Colonic mucosa (tissue), 4 donors: Measurements from ENCODE around the gene MALT1. TPM values are rescaled to one million over a fixed set of nuclear protein-coding genes. Genes with fewer than 3 reads are reported as not detected.

ENCODE experiments used
- DNase-seq: peaks from one replicate; pipeline ENCODE4 v3.0.0-alpha.2; 2020
- H3K27ac ChIP-seq: fragments of 200-600 bp; one replicate; pipeline ENCODE4 v1.8.0; 2021
- H3K27me3 ChIP-seq: fragments of 200-600 bp; one replicate; pipeline ENCODE4 v1.8.0; 2021
- H3K36me3 ChIP-seq: fragments of 200-600 bp; one replicate; pipeline ENCODE4 v1.8.0; 2021
- H3K4me1 ChIP-seq: fragments of 200-600 bp; one replicate; pipeline ENCODE4 v1.8.0; 2021; ENCODE audit warnings: mild to moderate bottlenecking
- H3K4me3 ChIP-seq: fragments of 200-600 bp; one replicate; pipeline ENCODE4 v1.8.0; 2021
- H3K9ac ChIP-seq, 2 donors: one replicate each; pipeline ENCODE4 v1.7.0; 2013; ENCODE audit warnings: control low read depth in 2 of 2, low read depth in 2 of 2, low read length in 2 of 2
- H3K9me3 ChIP-seq: fragments of 200-600 bp; one replicate; pipeline ENCODE4 v1.8.0; 2021
- CTCF ChIP-seq: fragments of 200-600 bp; IDR thresholded peaks from one replicate; pipeline ENCODE4 v1.8.0; 2022; ENCODE audit warnings: antibody characterized with exemption, mild to moderate bottlenecking
- intact Hi-C: fragments of 100-400 bp; cut with DNase I; formaldehyde crosslinking; loops from one replicate; pipeline ENCODE4 v1.14.1; 2022
- total RNA-seq, 2 donors: library from RNA; stranded (reverse); fragmentation: NEBNext Ultra II Directional in 1 of 2; extraction: Animal tissue kit (Norgen Biotek cat#: 25700) in 1 of 2; gene quantifications; one replicate each; pipeline ENCODE4 v1.2.1, GENCODE V29; 2021
- donor health status: healthy.
- donor health status: DM: no; HTN: no; CAD: no.
- donor health status: DM: no; HTN: no; CAD: no.

MALT1 gene
- total RNA-seq, 2 donors from 2014 or later = 22.1 to 30.9 TPM

- H3K4me1 ChIP-seq = no peaks in the 10 kb centered on the region
- H3K4me3 ChIP-seq = no peak overlapping the region
- no peak for TF ChIP-seq CTCF
- DNase-seq = peak; percentile 14
- no peaks in the 10 kb centered on the region for H3K36me3 ChIP-seq
- no peak overlapping the region for H3K27ac ChIP-seq
- no peak overlapping the region for H3K9ac ChIP-seq
- no peaks in the 10 kb centered on the region for H3K27me3 ChIP-seq
- no peaks in the 10 kb centered on the region for H3K9me3 ChIP-seq
- intact Hi-C loops = loop anchor here (5.0 to 10.0 kb wide), 2 partner anchors 230 to 357 kb away; no protein-coding TSS in a partner anchor
Observed at GRCh38 chr18:58761970-58762780, 90.9 kb downstream of the MALT1 start.

GRCh38 chr18:58762781-58763171, 91.5 kb downstream of the MALT1 start:
- no peaks in the 10 kb centered on the region for H3K4me1 ChIP-seq
- intact Hi-C loops = loop anchor here (5.0 to 10.0 kb wide), 2 partner anchors 230 to 358 kb away; no protein-coding TSS in a partner anchor
- no peaks in the 10 kb centered on the region for H3K27me3 ChIP-seq
- no peak for TF ChIP-seq CTCF
- H3K36me3 ChIP-seq = no peaks in the 10 kb centered on the region
- peak; percentile 12 for DNase-seq
- H3K9ac ChIP-seq = no peak overlapping the region
- H3K4me3 ChIP-seq = no peak overlapping the region
- no peak overlapping the region for H3K27ac ChIP-seq
- H3K9me3 ChIP-seq = no peaks in the 10 kb centered on the region

GRCh38 chr18:58766164-58766563, 94.9 kb downstream of the MALT1 start:
- no peak for TF ChIP-seq CTCF
- no peak for DNase-seq
- no peaks in the 10 kb centered on the region for H3K9me3 ChIP-seq
- intact Hi-C loops = loop anchor here (10.0 kb wide), 1 partner anchor 361 kb away; no protein-coding TSS in a partner anchor
- H3K9ac ChIP-seq = no peak overlapping the region
- no peak overlapping the region for H3K4me3 ChIP-seq
- H3K27me3 ChIP-seq = no peaks in the 10 kb centered on the region
- no peak overlapping the region for H3K27ac ChIP-seq
- no peaks in the 10 kb centered on the region for H3K36me3 ChIP-seq
- peaks cover 6% of the 10 kb centered on the region for H3K4me1 ChIP-seq

DNA sequence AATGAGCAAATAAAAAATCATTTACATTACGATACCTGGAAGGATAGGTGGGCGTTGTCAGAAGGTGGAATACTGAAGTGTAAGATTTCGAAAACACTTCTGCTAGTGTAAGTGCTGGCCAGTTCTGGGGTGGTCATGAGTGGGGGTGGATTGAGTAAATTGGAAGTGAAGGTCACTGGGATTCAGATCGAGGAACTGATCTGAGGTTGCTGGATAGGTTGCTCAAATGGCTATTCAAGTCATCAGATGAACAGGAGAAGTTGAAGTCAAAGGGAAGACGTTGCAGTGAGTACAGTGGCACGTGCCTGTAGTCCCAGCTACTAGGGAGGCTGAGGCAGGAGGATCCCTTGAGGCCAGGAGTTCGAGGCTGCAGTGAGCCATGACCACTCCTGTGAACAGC, 95.7 kb downstream of the MALT1 start:
- H3K9ac ChIP-seq = no peak overlapping the region
- H3K36me3 ChIP-seq = no peaks in the 10 kb centered on the region
- H3K9me3 ChIP-seq = no peaks in the 10 kb centered on the region
- intact Hi-C loops = loop anchor here (10.0 kb wide), 1 partner anchor 362 kb away; no protein-coding TSS in a partner anchor
- no peak overlapping the region for H3K4me3 ChIP-seq
- H3K4me1 ChIP-seq = peaks cover 6% of the 10 kb centered on the region
- no peak for DNase-seq
- H3K27me3 ChIP-seq = no peaks in the 10 kb centered on the region
- TF ChIP-seq CTCF = no peak
- H3K27ac ChIP-seq = no peak overlapping the region

DNA sequence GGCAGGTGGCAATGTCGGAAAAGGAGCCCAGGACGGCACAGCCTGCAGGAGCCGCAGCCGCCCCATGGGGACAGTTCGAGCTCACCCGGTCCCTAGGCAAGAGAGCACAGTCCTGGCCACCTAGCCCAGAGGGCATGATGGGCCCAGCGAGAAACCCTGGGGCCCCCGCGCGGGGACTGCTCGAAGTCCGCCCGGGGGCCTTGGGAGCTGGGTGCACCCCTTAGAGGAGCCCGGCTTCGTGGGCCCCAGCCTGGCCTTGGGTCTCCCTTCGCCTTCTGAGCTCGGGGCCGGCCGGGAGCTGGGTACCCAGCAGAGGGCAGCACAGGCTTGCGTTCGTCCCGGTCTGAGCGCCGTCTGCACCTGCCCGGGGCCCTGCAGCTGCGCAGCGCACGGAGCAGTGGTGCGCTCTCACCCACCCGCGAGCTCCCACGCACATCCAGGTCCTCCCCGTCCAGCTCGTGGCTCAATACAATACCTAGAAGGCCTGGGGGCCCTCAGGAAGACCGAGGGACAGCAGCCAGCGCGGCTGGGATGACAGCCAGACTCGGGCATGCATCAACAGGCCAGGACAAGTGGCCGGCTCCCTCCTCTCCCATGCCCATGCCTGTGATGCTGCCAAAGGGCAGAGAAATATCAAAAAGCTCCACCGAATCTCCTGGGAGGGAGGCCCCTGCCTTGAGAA, 97.2 kb downstream of the MALT1 start:
- peak; percentile 75 for TF ChIP-seq CTCF
- DNase-seq = peak; percentile 69
- peaks cover 6% of the 10 kb centered on the region for H3K4me1 ChIP-seq
- no peaks in the 10 kb centered on the region for H3K27me3 ChIP-seq
- no peak overlapping the region for H3K27ac ChIP-seq
- intact Hi-C loops = loop anchor here (10.0 kb wide), 1 partner anchor 364 kb away; no protein-coding TSS in a partner anchor
- no peaks in the 10 kb centered on the region for H3K36me3 ChIP-seq
- no peaks in the 10 kb centered on the region for H3K9me3 ChIP-seq
- peak overlapping the region; percentile 12 for H3K4me3 ChIP-seq
- H3K9ac ChIP-seq = peak overlapping the region in 1 of 2 donors; percentile 19
